ENCODE measurements around the gene ARAP1. TPM values are rescaled to one million over a fixed set of nuclear protein-coding genes. Genes with fewer than 3 reads are reported as not detected.

The ARAP1 gene
- total RNA-seq, 1 experiment from 2014 or later = 86.2 TPM

- ATAC-seq (peak; percentile 89), DNase-seq (peak; percentile 82)
- Histone ChIP-seq H3K9me2 (replicated peaks; ENCODE audit: low read length) (no peaks in the 10 kb centered on the region), H3K4me2 (ENCODE audit: low read length) (no peak overlapping the region), H3K27me3 (ENCODE audit: low read length) (peaks cover 5% of the 10 kb centered on the region; the same call in 1 of the 2 replicates), H3K4me1 (ENCODE audit: insufficient read depth, low read length) (no peaks in the 10 kb centered on the region; the same call in 1 of the 2 replicates), H4K20me1 (ENCODE audit: low read length) (no peaks in the 10 kb centered on the region), H2AFZ (ENCODE audit: low read length) (no peak overlapping the region), H3K27ac (ENCODE audit: low read length) (no peak overlapping the region), H3K4me3 (ENCODE audit: low read length) (no peak overlapping the region), H3K79me2 (ENCODE audit: low read length) (no peaks in the 10 kb centered on the region), H3K36me3 (ENCODE audit: low read depth, low read length) (peaks cover 11% of the 10 kb centered on the region; the same call in 1 of the 2 replicates), H3K9me3 (ENCODE audit: low read length) (no peaks in the 10 kb centered on the region), H3F3A (ENCODE audit: low read length, unreplicated experiment) (no peaks in the 10 kb centered on the region), H3K9ac (ENCODE audit: low read length) (no peak overlapping the region)
- POLR2A ChIA-PET (ENCODE audit: unreplicated experiment) = interaction anchor here (0.6 kb wide), 2 partner anchors 13 to 86 kb away, joined by 3 to 4 read pairs; no protein-coding TSS in a partner anchor
- CTCF ChIA-PET = interaction anchor here (0.6 to 1.6 kb wide), 5 partner anchors 16 to 229 kb away, joined by 4 to 10 read pairs (median 7); no protein-coding TSS in a partner anchor
- no TSS peak for BruUV-seq (replicated peaks)
- intact Hi-C loops (cut with micrococcal nuclease) = loop anchor here (5.0 kb wide), 1 partner anchor 212 kb away; no protein-coding TSS in a partner anchor
- TF ChIP-seq EZH2 (IDR thresholded peaks at IDR 0.05; ENCODE audit: low read length, unreplicated experiment) (no peak), CTCF (conservative IDR thresholded peaks at IDR 0.05; ENCODE audit: low read depth, low read length) (peak; percentile 85)
Observed at GRCh38 chr11:72684236-72684912, 67.8 kb downstream of the ARAP1 start.

- no peak overlapping the region for H3K4me2 ChIP-seq (ENCODE audit: low read length)
- no peaks in the 10 kb centered on the region for H3K79me2 ChIP-seq (ENCODE audit: low read length)
- H3F3A ChIP-seq (ENCODE audit: low read length, unreplicated experiment) = no peaks in the 10 kb centered on the region
- ATAC-seq (peak; percentile 45), DNase-seq (peak; percentile 74)
- ChIA-PET POLR2A (ENCODE audit: unreplicated experiment) (no interaction called here), CTCF (interaction anchor here (0.6 to 1.6 kb wide), 4 partner anchors 39 to 229 kb away, joined by 4 to 10 read pairs (median 7); no protein-coding TSS in a partner anchor)
- no peaks in the 10 kb centered on the region for H4K20me1 ChIP-seq (ENCODE audit: low read length)
- H3K9me2 ChIP-seq (replicated peaks; ENCODE audit: low read length) = no peaks in the 10 kb centered on the region
- no peak overlapping the region for H3K9ac ChIP-seq (ENCODE audit: low read length)
- BruUV-seq (replicated peaks) = no TSS peak
- no peak overlapping the region for H2AFZ ChIP-seq (ENCODE audit: low read length)
- peak; percentile 98 for TF ChIP-seq CTCF (conservative IDR thresholded peaks at IDR 0.05; ENCODE audit: low read depth, low read length)
- no peak for TF ChIP-seq EZH2phosphoT487 (IDR thresholded peaks at IDR 0.05; ENCODE audit: borderline replicate concordance, low read length)
- TF ChIP-seq EZH2 (IDR thresholded peaks at IDR 0.05; ENCODE audit: low read length, unreplicated experiment) = no peak
- peaks cover 9% of the 10 kb centered on the region; the same call in 1 of the 2 replicates for H3K27me3 ChIP-seq (ENCODE audit: low read length)
- no peak overlapping the region for H3K27ac ChIP-seq (ENCODE audit: low read length)
- peaks cover 5% of the 10 kb centered on the region; the same call in 1 of the 2 replicates for H3K36me3 ChIP-seq (ENCODE audit: low read depth, low read length)
- H3K9me3 ChIP-seq (ENCODE audit: low read length) = no peaks in the 10 kb centered on the region
- no peaks in the 10 kb centered on the region; the same call in 1 of the 2 replicates for H3K4me1 ChIP-seq (ENCODE audit: insufficient read depth, low read length)
- intact Hi-C loops (cut with micrococcal nuclease) = loop anchor here (5.0 kb wide), 1 partner anchor 211 kb away; no protein-coding TSS in a partner anchor
- H3K4me3 ChIP-seq (ENCODE audit: low read length) = no peak overlapping the region
Observed at GRCh38 chr11:72683782-72684200, 68.4 kb downstream of the ARAP1 start.

- H3K27me3 ChIP-seq (ENCODE audit: low read length) = peaks cover 16% of the 10 kb centered on the region
- peaks cover 5% of the 10 kb centered on the region; the same call in 1 of the 2 replicates for H3K36me3 ChIP-seq (ENCODE audit: low read depth, low read length)
- H3K9me2 ChIP-seq (replicated peaks; ENCODE audit: low read length) = no peaks in the 10 kb centered on the region
- no peak for ATAC-seq
- H3K4me2 ChIP-seq (ENCODE audit: low read length) = no peak overlapping the region
- H3F3A ChIP-seq (ENCODE audit: low read length, unreplicated experiment) = no peaks in the 10 kb centered on the region
- ChIA-PET CTCF (interaction anchor here (1.6 kb wide), 1 partner anchor 97 kb away, joined by 10 read pairs; no protein-coding TSS in a partner anchor), POLR2A (ENCODE audit: unreplicated experiment) (no interaction called here)
- no peaks in the 10 kb centered on the region; the same call in 1 of the 2 replicates for H3K4me1 ChIP-seq (ENCODE audit: insufficient read depth, low read length)
- TF ChIP-seq CTCF (conservative IDR thresholded peaks at IDR 0.05; ENCODE audit: low read depth, low read length) (no peak), EZH2 (IDR thresholded peaks at IDR 0.05; ENCODE audit: low read length, unreplicated experiment) (no peak), EZH2phosphoT487 (IDR thresholded peaks at IDR 0.05; ENCODE audit: borderline replicate concordance, low read length) (no peak)
- DNase-seq = no peak
- no peak overlapping the region for H3K9ac ChIP-seq (ENCODE audit: low read length)
- no peaks in the 10 kb centered on the region for H3K9me3 ChIP-seq (ENCODE audit: low read length)
- H3K4me3 ChIP-seq (ENCODE audit: low read length) = no peak overlapping the region
- H2AFZ ChIP-seq (ENCODE audit: low read length) = no peak overlapping the region
- no peaks in the 10 kb centered on the region for H3K79me2 ChIP-seq (ENCODE audit: low read length)
- H4K20me1 ChIP-seq (ENCODE audit: low read length) = no peaks in the 10 kb centered on the region
- H3K27ac ChIP-seq (ENCODE audit: low read length) = no peak overlapping the region
- BruUV-seq (replicated peaks) = no TSS peak
- intact Hi-C loops (cut with micrococcal nuclease) = loop anchor here (5.0 kb wide), 1 partner anchor 211 kb away; no protein-coding TSS in a partner anchor
Observed at GRCh38 chr11:72682858-72683243, 69.4 kb downstream of the ARAP1 start.

Measured in PC-3 (cell line).